K562 (cell line): ENCODE measurements around the gene IL21. TPM values are rescaled to one million over a fixed set of nuclear protein-coding genes. Genes with fewer than 3 reads are reported as not detected.

Source experiments
- BRCA1 ChIP-seq, 2 experiments: fragments of 450-650 bp in 1 of 2; sonication (generic) in 1 of 2; formaldehyde crosslinking in 1 of 2; IDR thresholded peaks; 2 replicates each; pipeline versions ENCODE4 v1.5.0 to v1.6.1; 2017 to 2020; ENCODE audit warnings: mild to moderate bottlenecking in 1 of 2, missing genetic modification reagents in 1 of 2
- CCNT2 ChIP-seq: IDR thresholded peaks from 2 replicates; pipeline ENCODE4 v1.6.1; 2011; ENCODE audit warnings: borderline replicate concordance, low read depth, mild to moderate bottlenecking, moderate library complexity, mixed read lengths, low read length; ENCODE audit not compliant: insufficient read length; ENCODE audit errors: extremely low read depth
- DDX20 ChIP-seq: fragments of 450-650 bp; IDR thresholded peaks from 2 replicates; pipeline ENCODE4 v1.6.1; 2016; ENCODE audit warnings: missing genetic modification characterization, low read depth, mild to moderate bottlenecking, missing compliant biosample characterization, moderate library complexity
- DMBX1 ChIP-seq: fragments of 250-450 bp; sonication (Bioruptor Pico); IDR thresholded peaks from 2 replicates; pipeline ENCODE4 v1.8.0; 2022; ENCODE audit warnings: inconsistent platforms, mild to moderate bottlenecking, moderate library complexity, borderline replicate concordance
- HIVEP1 ChIP-seq: fragments of 250-450 bp; sonication (Bioruptor Pico); IDR thresholded peaks from 2 replicates; pipeline ENCODE4 v1.4.0; 2020; ENCODE audit warnings: mild to moderate bottlenecking
- PTTG1 ChIP-seq: fragments of 450-650 bp; IDR thresholded peaks from 2 replicates; pipeline ENCODE4 v1.6.1; 2016; ENCODE audit warnings: low read depth, mild to moderate bottlenecking, missing genetic modification characterization, missing compliant biosample characterization
- RBM34 ChIP-seq: fragments of 200-400 bp; formaldehyde crosslinking; IDR thresholded peaks from 2 replicates; pipeline ENCODE4 v1.6.1; 2018; ENCODE audit warnings: low read length, borderline replicate concordance; ENCODE audit not compliant: insufficient read depth
- SRSF7 ChIP-seq: fragments of 200-400 bp; formaldehyde crosslinking; optimal IDR thresholded peaks from 2 replicates; pipeline ENCODE3; 2017; ENCODE audit warnings: mild to moderate bottlenecking, low read depth, low read length
- TCF3 ChIP-seq: sonication (generic); formaldehyde crosslinking; IDR thresholded peaks from 2 replicates; pipeline ENCODE4 v1.4.0; 2020; ENCODE audit warnings: mild to moderate bottlenecking, missing genetic modification reagents
- U2AF1 ChIP-seq: fragments of 200-400 bp; formaldehyde crosslinking; optimal IDR thresholded peaks from 2 replicates; pipeline ENCODE3; 2017; ENCODE audit warnings: mild to moderate bottlenecking, low read depth, low read length, moderate library complexity
- XRCC3 ChIP-seq: fragments of 450-650 bp; IDR thresholded peaks from 2 replicates; pipeline ENCODE4 v1.6.1; 2017; ENCODE audit warnings: mild to moderate bottlenecking, moderate library complexity
- ZNF133 ChIP-seq: fragments of 250-450 bp; sonication (Bioruptor Pico); IDR thresholded peaks from 2 replicates; pipeline ENCODE4 v1.4.0; 2020; ENCODE audit warnings: mild to moderate bottlenecking
- ZNF140 ChIP-seq: fragments of 250-450 bp; sonication (Bioruptor Pico); IDR thresholded peaks from 2 replicates; pipeline ENCODE4 v1.8.0; 2021; ENCODE audit warnings: moderate library complexity, mild to moderate bottlenecking, inconsistent platforms
- ZNF143 ChIP-seq: sonication (generic); formaldehyde crosslinking; IDR thresholded peaks from 2 replicates; pipeline ENCODE4 v1.9.0; 2022; ENCODE audit warnings: mild to moderate bottlenecking, missing genetic modification reagents
- ZNF668 ChIP-seq: fragments of 250-450 bp; sonication (Bioruptor Pico); IDR thresholded peaks from 2 replicates; pipeline ENCODE4 v1.8.0; 2022; ENCODE audit warnings: mild to moderate bottlenecking, inconsistent platforms
- ZNF695 ChIP-seq: fragments of 450-650 bp; formaldehyde crosslinking; IDR thresholded peaks from 2 replicates; pipeline ENCODE4 v1.4.0; 2020; ENCODE audit warnings: mild to moderate bottlenecking, moderate library complexity
- ZNF696 ChIP-seq: fragments of 250-450 bp; sonication (Bioruptor Pico); conservative IDR thresholded peaks from 2 replicates; pipeline ENCODE4 v1.4.0; 2020; ENCODE audit warnings: mild to moderate bottlenecking, moderate library complexity
- ZSCAN32 ChIP-seq: fragments of 450-650 bp; formaldehyde crosslinking; IDR thresholded peaks from 2 replicates; pipeline ENCODE4 v1.4.0; 2020; ENCODE audit warnings: mild to moderate bottlenecking, moderate library complexity
- polyA plus RNA-seq, 8 experiments: library from polyadenylated mRNA; depleted of rRNA in 4 of 8; stranded (reverse) in 5 of 8; unstranded in 3 of 8; fragments of >200 nt; fragmentation: Nextera tagmentation in 2 of 8; fragmentation: Illumina TruSeq in 1 of 8; extraction: Ambion mirVana in 2 of 8; extraction: Trizol in 1 of 8; gene quantifications; 2 replicates each; pipeline versions ENCODE4 v1.2.1 to v1.2.3, GENCODE V29; 2011 to 2014; ENCODE audit warnings: inconsistent platforms in 1 of 8, missing spikeins in 1 of 8
- total RNA-seq, 7 experiments: library from RNA; depleted of rRNA in 6 of 7; stranded (reverse); fragments of >200 nt in 6 of 7; fragmentation: Illumina TruSeq in 2 of 7; extraction: Trizol in 2 of 7; gene quantifications; 2 replicates each; pipeline versions ENCODE4 v1.2.1 to v1.2.3, GENCODE V29; 2011 to 2021; ENCODE audit warnings: low replicate concordance in 1 of 7
- TF ChIP-seq, protein P1 (sequence below): fragments of 450-650 bp; formaldehyde crosslinking; IDR thresholded peaks from 2 replicates; pipeline ENCODE4 v1.4.0; 2020; ENCODE audit warnings: mild to moderate bottlenecking, mixed read lengths
- TF ChIP-seq, protein P2 (sequence below): fragments of 250-450 bp; sonication (Bioruptor Pico); IDR thresholded peaks from 2 replicates; pipeline ENCODE4 v1.4.0; 2020; ENCODE audit warnings: mild to moderate bottlenecking, moderate library complexity
- TF ChIP-seq, protein P3 (sequence below): fragments of 450-650 bp; formaldehyde crosslinking; IDR thresholded peaks from 2 replicates; pipeline ENCODE4 v1.4.0; 2020; ENCODE audit warnings: mild to moderate bottlenecking, moderate library complexity
- TF ChIP-seq, protein P4 (sequence below): IDR thresholded peaks from 3 replicates; pipeline ENCODE4 v1.6.1; 2011; ENCODE audit warnings: borderline replicate concordance, mild to moderate bottlenecking; ENCODE audit not compliant: insufficient read length, insufficient read depth

The IL21 gene
- total and polyA plus RNA-seq, 9 of the 15 experiments (the other 6 are each of a cell fraction or from before 2014, with no cell fraction given): not detected

DNA sequence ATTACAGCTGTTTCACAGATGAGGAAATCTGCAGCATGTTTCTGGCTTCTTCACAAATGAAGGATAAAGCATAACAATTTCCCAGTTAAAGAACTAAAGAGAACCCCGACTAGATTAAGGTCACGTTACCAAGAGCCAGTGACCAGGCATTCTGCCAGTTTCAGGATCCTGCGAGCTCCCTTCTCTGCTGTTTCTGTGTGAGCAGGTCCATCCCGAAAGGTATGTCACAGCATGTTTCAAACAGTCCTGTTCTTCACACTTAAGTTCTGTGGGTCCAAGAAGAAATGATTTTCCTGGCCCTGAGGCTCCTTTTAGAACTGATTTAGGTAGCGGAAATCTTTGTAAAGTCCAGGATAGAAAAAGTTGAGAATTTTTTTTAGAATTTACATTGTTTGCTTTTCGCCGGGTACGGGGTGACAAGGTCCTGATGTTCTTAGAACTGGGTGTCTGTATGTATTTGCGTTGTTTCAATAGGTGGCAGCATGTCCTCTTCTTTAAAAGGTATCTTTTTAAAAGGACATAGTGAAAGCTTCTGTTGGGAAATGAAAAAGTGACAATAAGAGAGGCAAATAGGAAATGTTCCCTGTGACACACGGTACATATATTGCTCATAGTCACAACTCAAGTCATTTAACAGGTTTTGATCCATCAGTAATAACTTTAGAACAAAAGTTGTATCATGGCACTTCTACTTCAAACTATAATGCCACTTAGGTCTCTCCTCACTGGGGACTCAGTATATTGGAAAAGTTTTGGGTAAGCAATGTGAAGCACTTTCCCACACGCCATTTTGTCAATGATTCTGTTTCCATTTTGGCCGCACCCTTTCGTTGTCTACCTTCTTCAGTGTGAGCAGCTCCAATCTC lies 18.4 kb downstream of the IL21 start (continued):
- TF ChIP-seq CCNT2 (no peak), PTTG1 (tag) (no peak), ZNF140 (no peak), BRCA1 (IDR thresholded peaks at IDR 0.05) (no peak), BRCA1 (CRISPR knock-in tag; IDR thresholded peaks at IDR 0.05) (no peak), RBM34 (no peak), ZNF668 (CRISPR knock-in tag) (no peak), HIVEP1 (CRISPR knock-in tag) (no peak), DMBX1 (CRISPR knock-in tag) (no peak), DDX20 (tag) (0 out of 2 replicates have a peak, but pooled peaks have one; percentile 25), ZNF133 (CRISPR knock-in tag) (no peak), SRSF7 (no peak), TCF3 (no peak), ZNF143 (CRISPR knock-in tag) (no peak), ZNF695 (no peak), XRCC3 (no peak), ZSCAN32 (CRISPR knock-in tag) (no peak), ZNF696 (no peak), U2AF1 (no peak)
- TF ChIP-seq, protein P1, sequence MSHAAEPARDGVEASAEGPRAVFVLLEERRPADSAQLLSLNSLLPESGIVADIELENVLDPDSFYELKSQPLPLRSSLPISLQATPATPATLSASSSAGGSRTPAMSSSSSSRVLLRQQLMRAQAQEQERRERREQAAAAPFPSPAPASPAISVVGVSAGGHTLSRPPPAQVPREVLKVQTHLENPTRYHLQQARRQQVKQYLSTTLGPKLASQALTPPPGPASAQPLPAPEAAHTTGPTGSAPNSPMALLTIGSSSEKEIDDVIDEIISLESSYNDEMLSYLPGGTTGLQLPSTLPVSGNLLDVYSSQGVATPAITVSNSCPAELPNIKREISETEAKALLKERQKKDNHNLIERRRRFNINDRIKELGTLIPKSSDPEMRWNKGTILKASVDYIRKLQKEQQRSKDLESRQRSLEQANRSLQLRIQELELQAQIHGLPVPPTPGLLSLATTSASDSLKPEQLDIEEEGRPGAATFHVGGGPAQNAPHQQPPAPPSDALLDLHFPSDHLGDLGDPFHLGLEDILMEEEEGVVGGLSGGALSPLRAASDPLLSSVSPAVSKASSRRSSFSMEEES (CRISPR knock-in tag): no peak
- TF ChIP-seq, protein P2, sequence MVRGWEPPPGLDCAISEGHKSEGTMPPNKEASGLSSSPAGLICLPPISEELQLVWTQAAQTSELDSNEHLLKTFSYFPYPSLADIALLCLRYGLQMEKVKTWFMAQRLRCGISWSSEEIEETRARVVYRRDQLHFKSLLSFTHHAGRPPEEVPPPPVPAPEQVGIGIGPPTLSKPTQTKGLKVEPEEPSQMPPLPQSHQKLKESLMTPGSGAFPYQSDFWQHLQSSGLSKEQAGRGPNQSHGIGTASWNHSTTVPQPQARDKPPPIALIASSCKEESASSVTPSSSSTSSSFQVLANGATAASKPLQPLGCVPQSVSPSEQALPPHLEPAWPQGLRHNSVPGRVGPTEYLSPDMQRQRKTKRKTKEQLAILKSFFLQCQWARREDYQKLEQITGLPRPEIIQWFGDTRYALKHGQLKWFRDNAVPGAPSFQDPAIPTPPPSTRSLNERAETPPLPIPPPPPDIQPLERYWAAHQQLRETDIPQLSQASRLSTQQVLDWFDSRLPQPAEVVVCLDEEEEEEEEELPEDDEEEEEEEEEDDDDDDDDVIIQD: no peak
- TF ChIP-seq, protein P3, sequence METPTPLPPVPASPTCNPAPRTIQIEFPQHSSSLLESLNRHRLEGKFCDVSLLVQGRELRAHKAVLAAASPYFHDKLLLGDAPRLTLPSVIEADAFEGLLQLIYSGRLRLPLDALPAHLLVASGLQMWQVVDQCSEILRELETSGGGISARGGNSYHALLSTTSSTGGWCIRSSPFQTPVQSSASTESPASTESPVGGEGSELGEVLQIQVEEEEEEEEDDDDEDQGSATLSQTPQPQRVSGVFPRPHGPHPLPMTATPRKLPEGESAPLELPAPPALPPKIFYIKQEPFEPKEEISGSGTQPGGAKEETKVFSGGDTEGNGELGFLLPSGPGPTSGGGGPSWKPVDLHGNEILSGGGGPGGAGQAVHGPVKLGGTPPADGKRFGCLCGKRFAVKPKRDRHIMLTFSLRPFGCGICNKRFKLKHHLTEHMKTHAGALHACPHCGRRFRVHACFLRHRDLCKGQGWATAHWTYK: no peak
- TF ChIP-seq, protein P4, sequence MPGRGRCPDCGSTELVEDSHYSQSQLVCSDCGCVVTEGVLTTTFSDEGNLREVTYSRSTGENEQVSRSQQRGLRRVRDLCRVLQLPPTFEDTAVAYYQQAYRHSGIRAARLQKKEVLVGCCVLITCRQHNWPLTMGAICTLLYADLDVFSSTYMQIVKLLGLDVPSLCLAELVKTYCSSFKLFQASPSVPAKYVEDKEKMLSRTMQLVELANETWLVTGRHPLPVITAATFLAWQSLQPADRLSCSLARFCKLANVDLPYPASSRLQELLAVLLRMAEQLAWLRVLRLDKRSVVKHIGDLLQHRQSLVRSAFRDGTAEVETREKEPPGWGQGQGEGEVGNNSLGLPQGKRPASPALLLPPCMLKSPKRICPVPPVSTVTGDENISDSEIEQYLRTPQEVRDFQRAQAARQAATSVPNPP: no peak
